Astrocyte of the spinal cord (primary cell): Measurements from ENCODE around the gene RAP1GAP2.

Experiments used
- DNase-seq: peaks from one replicate; pipeline ENCODE4 v3.0.0; 2011; ENCODE audit warnings: low read depth, low spot score
- H3K4me3 ChIP-seq: 2 replicates; pipeline ENCODE4 v1.5.1; 2011; ENCODE audit warnings: low read depth, mild to moderate bottlenecking, low read length, moderate library complexity
- CTCF ChIP-seq: IDR thresholded peaks from 2 replicates; pipeline ENCODE4 v1.5.1; 2012; ENCODE audit warnings: low read depth, mild to moderate bottlenecking, low read length, inconsistent platforms
- in situ Hi-C: cut with HindIII; loops from 2 replicates; pipeline ENCODE4 v1.10.0; 2017; ENCODE audit warnings: low sequenced_read_pairs

Gene RAP1GAP2

GRCh38 chr17:2921443-2921842 lies 125.2 kb downstream of the RAP1GAP2 start:
- DNase-seq, result no peak
- in situ Hi-C loops, result no loop called here
- no peak overlapping the region for H3K4me3 ChIP-seq
- TF ChIP-seq CTCF, result no peak

- in situ Hi-C loops, result no loop called here
- no peak overlapping the region for H3K4me3 ChIP-seq
Observed at GRCh38 chr17:2924211-2924610, 128.0 kb downstream of the RAP1GAP2 start.

GRCh38 chr17:2925011-2925410 lies 128.8 kb downstream of the RAP1GAP2 start:
- DNase-seq, result no peak
- TF ChIP-seq CTCF, result no peak
- in situ Hi-C loops, result no loop called here
- no peak overlapping the region for H3K4me3 ChIP-seq

More at GRCh38 chr17:2924211-2924610, 128.0 kb downstream of the RAP1GAP2 start:
- no peak for DNase-seq
- TF ChIP-seq CTCF, result no peak

- no peak for TF ChIP-seq CTCF
- no peak for DNase-seq
- in situ Hi-C loops, result no loop called here
- H3K4me3 ChIP-seq, result no peak overlapping the region
Observed at GRCh38 chr17:2926019-2926650, 129.9 kb downstream of the RAP1GAP2 start.

- no peak for TF ChIP-seq CTCF
- H3K4me3 ChIP-seq, result no peak overlapping the region
- in situ Hi-C loops, result no loop called here
- no peak for DNase-seq
Observed at GRCh38 chr17:2928294-2928890, 132.2 kb downstream of the RAP1GAP2 start.

GRCh38 chr17:2929881-2930533 lies 133.8 kb downstream of the RAP1GAP2 start:
- DNase-seq, result no peak
- in situ Hi-C loops, result no loop called here
- TF ChIP-seq CTCF, result peak; percentile 64
- no peak overlapping the region for H3K4me3 ChIP-seq
